Breast epithelium (tissue), 4 donors: ENCODE data around the gene FHOD3. TPM values are rescaled to one million over a fixed set of nuclear protein-coding genes. Genes with fewer than 3 reads are reported as not detected.

Experiments used
- DNase-seq, 2 donors: peaks; one replicate each; pipeline ENCODE4 v3.0.0-alpha.2; 2019; ENCODE audit warnings: low spot score in 2 of 2
- H3K27ac ChIP-seq, 2 donors: fragments of 200-600 bp; sonication (generic) in 1 of 2; one replicate each; pipeline ENCODE4 v1.5.1; 2016 to 2019; ENCODE audit warnings: mild to moderate bottlenecking in 1 of 2
- H3K27me3 ChIP-seq, 2 donors: fragments of 200-600 bp; sonication (generic) in 1 of 2; one replicate each; pipeline versions ENCODE4 v1.5.1 to v1.6.0; 2017 to 2019; ENCODE audit warnings: control low read depth in 1 of 2, mild to moderate bottlenecking in 1 of 2
- H3K36me3 ChIP-seq: fragments of 200-600 bp; one replicate; pipeline ENCODE4 v1.5.1; 2019
- H3K4me1 ChIP-seq, 2 donors: fragments of 200-600 bp; sonication (generic); one replicate each; pipeline ENCODE4 v1.5.1; 2016 to 2019; ENCODE audit warnings: control low read depth in 1 of 2
- H3K4me3 ChIP-seq, 3 donors: fragments of 200-600 bp; sonication (generic); 1 replicate in 2 of 3; 2 replicates in 1 of 3; pipeline ENCODE4 v1.5.1; 2016 to 2019; ENCODE audit warnings: mild to moderate bottlenecking in 3 of 3, moderate library complexity in 2 of 3
- H3K9me3 ChIP-seq, 2 donors: fragments of 200-600 bp; sonication (generic) in 1 of 2; one replicate each; pipeline ENCODE4 v1.5.1; 2016 to 2019; ENCODE audit warnings: control low read depth in 1 of 2
- CTCF ChIP-seq, 3 donors: fragments of 450-650 bp; IDR thresholded peaks; one replicate each; pipeline ENCODE4 v1.5.1; 2016 to 2017; ENCODE audit warnings: antibody characterized with exemption in 3 of 3, mild to moderate bottlenecking in 3 of 3, moderate library complexity in 3 of 3
- POLR2A ChIP-seq: fragments of 450-650 bp; IDR thresholded peaks from one replicate; pipeline ENCODE4 v1.6.1; 2016; ENCODE audit warnings: antibody characterized with exemption, mild to moderate bottlenecking, moderate library complexity
- POLR2AphosphoS5 ChIP-seq, 3 donors: sonication (generic); formaldehyde crosslinking; IDR thresholded peaks; one replicate each; pipeline ENCODE4 v1.6.1; 2017; ENCODE audit warnings: antibody characterized with exemption in 3 of 3
- intact Hi-C: fragments of 100-400 bp; cut with DNase I; formaldehyde crosslinking; loops from one replicate; pipeline ENCODE4 v1.15.1; 2023; ENCODE audit warnings: low total_unique reads
- total RNA-seq, 3 donors: library from RNA; depleted of rRNA; stranded (reverse); fragments of >200 nt; gene quantifications; one replicate each; pipeline ENCODE4 v1.1.0, GENCODE V29; 2016

FHOD3 gene
- total RNA-seq, 3 donors from 2014 or later, result 1.9 to 13.1 (median 13.0) TPM

GRCh38 chr18:36629836-36630235, 332.3 kb downstream of the FHOD3 start:
- H3K4me1 ChIP-seq, result no peaks in the 10 kb centered on the region
- intact Hi-C loops, result loop anchor here (1.0 kb wide), 1 partner anchor 32 kb away; no protein-coding TSS in a partner anchor

GRCh38 chr18:36630917-36631316, 333.4 kb downstream of the FHOD3 start:
- Histone ChIP-seq H3K36me3 (no peaks in the 10 kb centered on the region), H3K4me3 (no peak overlapping the region), H3K4me1 (no peaks in the 10 kb centered on the region), H3K27me3 (no peaks in the 10 kb centered on the region), H3K27ac (no peak overlapping the region), H3K9me3 (no peaks in the 10 kb centered on the region)
- DNase-seq, result no peak
- intact Hi-C loops, result no loop called here
- TF ChIP-seq POLR2AphosphoS5 (IDR thresholded peaks at IDR 0.05) (no peak), POLR2A (no peak), CTCF (IDR thresholded peaks at IDR 0.05) (no peak)

More at GRCh38 chr18:36629836-36630235, 332.3 kb downstream of the FHOD3 start:
- H3K9me3 ChIP-seq, result no peaks in the 10 kb centered on the region
- peak overlapping the region in 1 of 2 donors; percentile 44 for H3K27ac ChIP-seq
- no peak for DNase-seq
- TF ChIP-seq POLR2A (no peak), POLR2AphosphoS5 (IDR thresholded peaks at IDR 0.05) (no peak), CTCF (IDR thresholded peaks at IDR 0.05) (no peak)
- no peaks in the 10 kb centered on the region for H3K36me3 ChIP-seq
- no peaks in the 10 kb centered on the region for H3K27me3 ChIP-seq
- no peak overlapping the region for H3K4me3 ChIP-seq

- Histone ChIP-seq H3K27me3 (no peaks in the 10 kb centered on the region), H3K36me3 (no peaks in the 10 kb centered on the region), H3K27ac (peak overlapping the region in 1 of 2 donors; percentile 30), H3K4me1 (no peaks in the 10 kb centered on the region), H3K4me3 (no peak overlapping the region), H3K9me3 (no peaks in the 10 kb centered on the region)
- intact Hi-C loops, result no loop called here
- no peak for DNase-seq
- no peak for TF ChIP-seq CTCF (IDR thresholded peaks at IDR 0.05)
- no peak for TF ChIP-seq POLR2A
- TF ChIP-seq POLR2AphosphoS5 (IDR thresholded peaks at IDR 0.05), result no peak
Measured at GRCh38 chr18:36633961-36634412, 336.5 kb downstream of the FHOD3 start.

GRCh38 chr18:36634573-36635216, 337.2 kb downstream of the FHOD3 start:
- intact Hi-C loops, result no loop called here
- TF ChIP-seq POLR2AphosphoS5 (IDR thresholded peaks at IDR 0.05) (no peak), CTCF (IDR thresholded peaks at IDR 0.05) (no peak), POLR2A (no peak)
- DNase-seq, result no peak
- Histone ChIP-seq H3K4me1 (no peaks in the 10 kb centered on the region), H3K36me3 (no peaks in the 10 kb centered on the region), H3K27ac (peak overlapping the region in 1 of 2 donors; percentile 30), H3K4me3 (no peak overlapping the region), H3K9me3 (no peaks in the 10 kb centered on the region), H3K27me3 (no peaks in the 10 kb centered on the region)

GRCh38 chr18:36635414-36636096, 338.0 kb downstream of the FHOD3 start:
- no peaks in the 10 kb centered on the region for H3K36me3 ChIP-seq
- intact Hi-C loops, result no loop called here
- no peak overlapping the region for H3K27ac ChIP-seq
- H3K4me1 ChIP-seq, result no peaks in the 10 kb centered on the region
- no peaks in the 10 kb centered on the region for H3K9me3 ChIP-seq
- DNase-seq, result no peak
- H3K4me3 ChIP-seq, result no peak overlapping the region
- TF ChIP-seq POLR2AphosphoS5 (IDR thresholded peaks at IDR 0.05) (no peak), CTCF (IDR thresholded peaks at IDR 0.05) (no peak)
- H3K27me3 ChIP-seq, result no peaks in the 10 kb centered on the region
